T1000 (cell line): ENCODE measurements around the gene IPO9.
"Not testable (repeated sequence)": the region's sequence is repeated elsewhere in the genome, so short reads cannot be mapped to it uniquely, and the experiment has no call there.

Source experiments
- DNase-seq: peaks from one replicate; lab custom pipeline; 2025; ENCODE audit warnings: mixed read lengths; lab: John Stamatoyannopoulos, UW

Gene IPO9

GRCh38 chr1:201888282-201889089 lies 59.5 kb downstream of the IPO9 start, which contains the start of gene SHISA4:
TSS of gene SHISA4 (plus strand) at chr1:201888898. CDS start at chr1:201888995, 97 bp downstream.
- DNase-seq: peak; percentile 73

- DNase-seq: no peak
Measured at GRCh38 chr1:201889090-201889968, 60.4 kb downstream of the IPO9 start.

GRCh38 chr1:201890223-201890622 lies 61.3 kb downstream of the IPO9 start:
- DNase-seq: no peak

GRCh38 chr1:201890806-201891450 lies 62.0 kb downstream of the IPO9 start:
- no peak for DNase-seq

- no peak for DNase-seq
Measured at GRCh38 chr1:201891451-201892045, 62.6 kb downstream of the IPO9 start.

- no peak for DNase-seq
Measured at GRCh38 chr1:201892211-201892610, 63.3 kb downstream of the IPO9 start.

GRCh38 chr1:201893431-201893830 lies 64.5 kb downstream of the IPO9 start:
- DNase-seq: no peak

GRCh38 chr1:201894343-201895119 lies 65.6 kb downstream of the IPO9 start:
- DNase-seq: no peak

GRCh38 chr1:201895120-201895665 lies 66.2 kb downstream of the IPO9 start:
- no peak for DNase-seq

- DNase-seq: peak; percentile 85
Measured at GRCh38 chr1:201895913-201896807, 67.2 kb downstream of the IPO9 start.

GRCh38 chr1:201896951-201897391 lies 68.0 kb downstream of the IPO9 start:
- DNase-seq: no peak

- DNase-seq: no peak
Measured at GRCh38 chr1:201898240-201898894, 69.4 kb downstream of the IPO9 start.

GRCh38 chr1:201898992-201899391 lies 70.0 kb downstream of the IPO9 start:
- no peak for DNase-seq

- no peak for DNase-seq
Measured at GRCh38 chr1:201899683-201900429, 70.9 kb downstream of the IPO9 start.

GRCh38 chr1:201900476-201900875 lies 71.5 kb downstream of the IPO9 start:
- DNase-seq: no peak

- DNase-seq: not testable (repeated sequence)
Measured at GRCh38 chr1:201901036-201901435, 72.1 kb downstream of the IPO9 start.

GRCh38 chr1:201902198-201902597 lies 73.2 kb downstream of the IPO9 start:
- DNase-seq: no peak

- DNase-seq: peak; percentile 24
Measured at GRCh38 chr1:201903135-201903534, 74.2 kb downstream of the IPO9 start.
